IPS-NIHi7 (cell line): ENCODE measurements around the gene DOCK4.
"Not testable (repeated sequence)": the region's sequence is repeated elsewhere in the genome, so short reads cannot be mapped to it uniquely, and the experiment has no call there.

Experiments used
- DNase-seq: peaks from one replicate; pipeline ENCODE4 v3.0.0; 2012; ENCODE audit warnings: mixed read lengths; ENCODE audit errors: extremely low spot score

DOCK4 gene

DNA sequence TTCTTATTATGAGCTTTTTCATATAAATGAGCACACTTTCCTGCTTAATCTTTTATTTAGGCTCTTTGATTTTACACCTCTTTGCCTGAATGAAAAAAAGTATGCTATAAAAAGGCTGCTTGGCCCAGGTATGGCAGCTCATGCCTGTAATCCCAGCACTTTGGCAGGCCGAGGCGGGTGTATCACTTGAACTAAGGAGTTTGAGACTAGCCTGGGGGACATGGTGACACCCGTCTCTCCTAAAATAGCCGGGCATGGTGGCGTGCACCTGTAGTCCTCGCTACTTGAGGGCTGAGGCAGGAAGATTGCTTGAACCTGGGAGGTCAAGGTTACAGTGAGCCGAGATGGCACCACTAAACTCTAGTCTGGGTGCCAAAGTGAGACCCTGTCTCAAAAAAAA is 72.9 kb downstream of the DOCK4 start:
- no peak for DNase-seq

DNA sequence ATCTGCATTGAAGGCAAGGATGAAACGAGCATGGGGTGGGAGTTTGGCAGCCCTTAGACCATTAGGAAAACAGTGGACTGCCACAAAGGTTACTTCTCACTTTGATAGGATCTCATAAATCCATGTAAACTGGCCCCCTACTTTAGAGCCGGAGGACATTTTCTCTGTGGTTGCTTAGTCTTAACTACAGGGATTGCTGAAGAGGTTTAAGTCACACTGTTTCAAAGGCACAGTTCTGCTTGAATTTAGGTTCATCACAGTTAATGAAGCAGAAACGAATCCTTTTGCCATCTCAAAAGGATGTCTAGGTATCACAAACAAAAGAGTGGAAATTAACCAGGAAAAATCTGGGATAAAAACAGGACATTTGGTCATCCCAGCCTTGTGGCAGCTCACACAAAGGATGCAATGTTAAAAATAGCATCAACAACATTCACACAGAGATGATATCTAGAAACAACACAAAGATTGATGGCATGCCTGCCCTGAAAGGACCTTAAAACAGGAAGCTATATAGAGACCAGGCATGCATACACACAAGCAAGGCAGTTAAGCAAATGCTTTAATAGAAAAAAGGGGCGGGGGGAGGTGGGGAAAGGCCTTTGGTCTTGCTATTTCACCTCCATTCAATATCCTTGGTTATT is 74.0 kb downstream of the DOCK4 start:
- DNase-seq: no peak

DNA sequence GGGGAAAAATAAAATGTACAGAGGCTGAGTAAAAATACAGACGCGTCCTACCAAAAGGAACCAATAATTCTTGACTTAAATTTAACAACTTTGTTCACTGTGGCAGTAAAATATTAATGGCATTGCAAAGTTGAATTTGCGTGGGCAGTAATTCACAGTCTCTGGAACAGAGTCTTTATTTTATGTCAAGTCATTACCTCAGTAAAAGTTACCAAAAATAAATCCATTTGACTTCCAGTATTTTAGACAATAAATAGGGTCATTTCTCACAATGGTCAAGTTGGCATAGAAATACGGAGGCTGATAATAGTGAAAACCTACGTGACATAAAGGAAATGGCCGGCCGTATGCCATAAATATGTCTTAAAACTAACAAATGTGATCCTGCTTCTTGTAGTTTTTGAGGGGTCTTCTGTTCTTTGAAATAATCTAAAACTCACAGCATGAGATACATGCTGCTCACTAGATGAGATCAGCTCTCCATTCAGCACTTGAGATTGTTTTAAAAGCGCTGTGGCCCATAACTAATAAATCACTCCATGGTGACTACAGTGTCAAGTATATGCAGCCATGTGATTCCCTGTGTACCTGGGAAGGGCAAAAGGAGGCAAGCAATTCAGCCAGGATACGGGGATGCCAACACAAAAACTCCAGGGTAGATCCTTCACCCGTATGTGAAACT is 75.3 kb downstream of the DOCK4 start:
- no peak for DNase-seq

DNA sequence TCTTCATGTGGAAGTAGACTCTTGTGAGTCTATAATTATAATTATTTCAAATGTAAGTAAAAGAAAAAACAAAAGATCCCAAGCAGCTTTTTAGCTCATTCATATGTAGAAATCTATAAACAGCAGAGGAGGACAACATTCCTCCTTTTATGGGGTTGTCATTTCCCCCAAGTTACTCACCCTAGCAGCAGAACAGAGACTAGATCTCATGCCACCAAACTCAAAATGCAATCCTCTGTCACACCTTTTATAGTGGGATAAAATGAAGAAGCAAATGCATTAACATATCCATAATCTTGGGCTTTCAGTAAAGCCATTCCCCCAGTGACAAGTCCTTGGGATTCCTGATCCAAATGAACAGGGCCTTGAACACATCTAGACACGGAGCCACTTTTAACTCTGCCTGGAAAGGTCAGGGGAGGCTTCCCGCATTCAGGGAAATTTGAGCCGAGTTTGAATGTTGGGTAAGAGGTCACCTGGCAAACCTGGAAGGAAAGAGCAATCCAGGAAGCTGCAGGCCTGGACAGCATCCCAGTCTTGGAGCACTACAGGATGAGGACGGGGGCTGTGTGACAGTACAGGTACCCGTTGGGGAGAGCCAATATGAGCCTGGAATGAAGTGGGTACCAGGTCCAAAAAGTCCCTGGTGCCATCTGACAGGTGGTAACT is 76.4 kb downstream of the DOCK4 start:
- no peak for DNase-seq

DNA sequence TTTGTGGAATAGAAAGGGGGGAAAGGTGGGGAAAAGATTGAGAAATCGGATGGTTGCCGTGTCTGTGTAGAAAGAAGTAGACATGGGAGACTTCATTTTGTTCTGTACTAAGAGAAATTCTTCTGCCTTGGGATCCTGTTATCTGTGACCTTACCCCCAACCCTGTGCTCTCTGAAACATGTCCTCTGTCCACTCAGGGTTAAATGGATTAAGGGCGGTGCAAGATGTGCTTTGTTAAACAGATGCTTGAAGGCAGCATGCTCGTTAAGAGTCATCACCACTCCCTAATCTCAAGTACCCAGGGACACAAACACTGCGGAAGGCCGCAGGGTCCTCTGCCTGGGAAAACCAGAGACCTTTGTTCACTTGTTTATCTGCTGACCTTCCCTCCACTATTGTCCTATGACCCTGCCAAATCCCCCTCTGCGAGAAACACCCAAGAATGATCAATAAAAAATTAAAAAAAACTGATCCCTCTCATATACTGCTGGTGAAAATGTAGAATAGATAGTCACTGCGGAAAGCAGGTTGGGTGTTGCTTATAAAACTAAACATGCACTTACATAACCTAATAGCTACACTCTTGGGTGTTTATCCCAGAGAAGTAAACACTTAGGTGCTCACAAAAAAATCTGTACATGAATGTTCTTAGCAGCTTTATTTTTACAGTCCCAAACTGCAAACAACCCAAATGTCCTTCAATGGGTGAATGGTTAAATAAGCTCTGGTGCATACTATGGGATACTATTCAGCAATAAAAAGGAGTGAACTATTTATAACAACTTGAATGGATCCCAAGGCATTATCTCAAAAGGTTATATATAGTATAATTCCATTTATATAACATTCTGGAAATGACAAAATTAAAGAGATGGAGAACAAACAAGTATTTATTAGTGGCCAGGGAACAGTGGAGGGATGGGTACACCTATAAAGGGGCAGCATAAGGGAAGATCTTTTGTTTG is 77.5 kb downstream of the DOCK4 start:
- DNase-seq: not testable (repeated sequence)

DNA sequence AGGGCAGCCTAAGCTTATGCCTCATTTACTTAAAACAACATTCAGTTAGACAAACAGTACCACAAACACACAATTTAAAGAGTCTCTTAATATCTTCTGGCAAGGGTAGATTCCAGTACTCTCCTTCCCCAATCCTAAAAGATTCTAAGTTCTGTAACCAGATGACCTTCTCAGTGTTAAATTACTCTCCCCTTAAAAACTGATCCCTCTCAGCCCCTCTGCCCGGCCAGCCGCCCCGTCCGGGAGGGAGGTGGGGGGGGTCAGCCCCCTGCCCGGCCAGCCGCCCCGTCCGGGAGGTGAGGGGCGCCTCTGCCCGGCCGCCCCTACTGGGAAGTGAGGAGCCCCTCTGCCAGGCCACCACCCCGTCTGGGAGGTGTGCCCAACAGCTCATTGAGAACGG is 78.2 kb downstream of the DOCK4 start:
- not testable (repeated sequence) for DNase-seq

DNA sequence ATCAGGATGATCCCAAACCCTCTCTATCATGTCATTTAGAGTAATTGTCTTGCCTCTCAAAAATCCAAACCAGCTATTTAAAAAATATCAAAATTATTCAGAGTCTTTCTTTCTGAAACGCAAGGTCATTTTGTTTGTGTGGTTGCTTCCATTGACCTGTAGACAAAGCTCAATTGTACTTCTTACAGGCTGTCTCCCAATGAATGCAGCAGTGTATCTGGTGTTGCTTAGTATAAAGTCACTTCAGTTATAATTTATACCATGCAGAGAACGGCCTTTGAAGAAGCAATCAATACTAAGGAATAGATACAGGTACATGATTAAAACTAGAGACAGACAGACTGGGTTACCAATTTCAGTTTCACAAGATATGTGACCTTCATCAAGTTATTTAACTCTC is 80.9 kb downstream of the DOCK4 start:
- no peak for DNase-seq

DNA sequence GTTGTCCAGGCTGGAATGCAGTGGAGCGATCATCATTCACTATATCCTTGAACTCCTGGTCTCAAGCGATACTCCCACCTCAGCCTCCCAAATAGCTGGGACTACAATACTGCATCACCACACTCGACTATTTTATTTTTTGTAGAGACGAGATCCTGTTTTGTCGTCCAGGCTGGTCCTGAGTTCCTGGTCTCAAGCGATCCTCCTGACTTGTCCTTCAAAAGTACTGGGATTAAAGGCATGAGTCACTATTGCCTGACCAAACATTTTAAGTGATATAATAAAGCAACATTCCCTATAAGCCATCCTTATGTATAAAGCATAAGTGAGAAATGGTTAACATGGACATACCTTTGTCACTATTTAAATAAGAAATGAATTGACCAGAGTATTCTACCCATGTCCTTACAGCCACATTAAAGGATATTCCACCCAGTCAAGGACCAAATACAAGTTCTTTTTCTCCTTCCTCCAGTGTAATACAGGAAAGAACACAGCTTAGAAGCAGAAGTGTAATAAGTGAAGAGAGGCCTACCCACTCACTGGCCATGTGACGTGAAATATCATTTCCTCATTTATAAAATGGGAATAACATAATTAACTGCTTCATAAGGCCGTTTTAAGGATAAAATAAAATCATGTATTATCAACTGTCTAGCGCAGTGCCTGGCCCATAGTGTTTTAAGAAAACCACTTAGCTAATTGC is 82.0 kb downstream of the DOCK4 start:
- no peak for DNase-seq

DNA sequence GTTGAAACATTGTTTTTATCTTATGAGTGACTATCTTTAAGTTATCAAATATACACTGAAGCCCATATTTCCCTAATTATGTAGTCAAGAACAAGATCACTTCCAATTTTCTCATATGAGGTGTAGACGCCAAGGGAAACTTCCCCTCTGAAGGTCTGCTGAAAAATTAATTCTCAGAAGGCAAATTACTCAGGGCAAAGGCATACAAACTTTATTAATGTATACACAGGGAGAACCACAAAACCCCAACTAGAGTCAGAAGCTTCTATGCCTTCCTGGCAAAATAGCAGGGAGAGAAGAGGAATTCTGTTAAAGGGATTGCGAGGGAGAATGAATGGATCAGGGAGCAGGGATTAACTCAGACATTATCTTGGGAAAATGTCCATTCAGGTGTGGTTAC is 83.4 kb downstream of the DOCK4 start:
- no peak for DNase-seq

DNA sequence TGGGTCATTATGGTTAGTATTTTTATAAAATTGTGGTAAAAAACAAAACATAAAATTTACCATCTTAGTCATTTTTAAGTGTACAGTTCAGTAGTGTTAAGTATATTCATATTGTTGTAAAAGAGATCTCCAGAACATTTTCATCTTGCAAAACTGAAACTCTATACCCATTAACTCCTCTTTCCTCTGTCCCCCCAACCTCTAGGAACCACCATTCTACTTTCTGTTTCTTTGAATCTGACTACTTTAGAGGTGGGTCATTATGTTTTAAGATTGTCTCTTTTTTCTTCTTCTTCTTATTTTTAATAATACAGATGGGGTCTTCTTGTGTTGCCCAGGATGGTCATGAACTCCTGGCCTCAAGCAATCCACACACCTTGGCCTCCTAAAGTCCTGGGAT is 84.1 kb downstream of the DOCK4 start:
- DNase-seq: no peak

DNA sequence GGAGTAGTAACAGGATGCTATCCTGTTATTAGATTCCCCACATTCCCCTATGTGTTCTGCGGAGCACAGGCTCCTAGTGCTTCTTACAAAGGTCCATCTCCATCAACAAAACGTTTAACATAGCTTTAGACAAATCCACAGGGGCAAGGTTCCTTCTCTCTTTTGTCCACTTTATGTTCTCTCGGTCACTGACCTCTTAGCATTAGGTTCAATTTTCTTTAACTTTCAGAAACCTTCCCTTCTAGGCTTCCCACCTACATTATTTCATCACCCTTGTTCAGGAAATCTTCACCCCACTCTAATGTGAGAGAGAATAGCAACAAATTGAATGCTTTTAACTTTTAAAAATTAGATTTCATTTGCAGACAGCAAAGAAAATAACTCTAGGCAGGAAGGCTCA is 84.9 kb downstream of the DOCK4 start:
- no peak for DNase-seq

DNA sequence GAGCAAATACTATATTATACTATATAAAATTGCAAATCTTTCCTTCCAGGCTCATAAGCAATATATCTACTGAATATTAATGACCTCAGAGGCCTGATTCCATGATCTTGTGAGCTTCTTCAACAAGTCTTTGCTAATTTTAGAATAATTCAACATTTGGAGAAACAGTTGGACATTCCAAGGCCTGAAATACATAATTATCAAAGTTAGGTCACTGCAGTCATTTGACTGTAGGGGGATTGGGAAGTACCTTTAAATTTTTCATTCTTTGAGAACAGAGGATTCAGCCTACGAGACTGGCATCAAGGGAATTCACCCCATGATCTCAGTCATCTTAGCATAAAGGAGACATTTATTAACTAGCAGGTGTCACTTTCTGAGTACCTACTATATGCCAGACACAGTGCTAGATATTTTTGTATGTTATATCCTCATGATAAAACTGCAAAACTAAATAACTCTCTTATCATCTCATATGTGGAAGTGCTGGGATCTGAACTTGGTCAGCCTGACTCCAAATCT is 85.4 kb downstream of the DOCK4 start:
- DNase-seq: no peak

DNA sequence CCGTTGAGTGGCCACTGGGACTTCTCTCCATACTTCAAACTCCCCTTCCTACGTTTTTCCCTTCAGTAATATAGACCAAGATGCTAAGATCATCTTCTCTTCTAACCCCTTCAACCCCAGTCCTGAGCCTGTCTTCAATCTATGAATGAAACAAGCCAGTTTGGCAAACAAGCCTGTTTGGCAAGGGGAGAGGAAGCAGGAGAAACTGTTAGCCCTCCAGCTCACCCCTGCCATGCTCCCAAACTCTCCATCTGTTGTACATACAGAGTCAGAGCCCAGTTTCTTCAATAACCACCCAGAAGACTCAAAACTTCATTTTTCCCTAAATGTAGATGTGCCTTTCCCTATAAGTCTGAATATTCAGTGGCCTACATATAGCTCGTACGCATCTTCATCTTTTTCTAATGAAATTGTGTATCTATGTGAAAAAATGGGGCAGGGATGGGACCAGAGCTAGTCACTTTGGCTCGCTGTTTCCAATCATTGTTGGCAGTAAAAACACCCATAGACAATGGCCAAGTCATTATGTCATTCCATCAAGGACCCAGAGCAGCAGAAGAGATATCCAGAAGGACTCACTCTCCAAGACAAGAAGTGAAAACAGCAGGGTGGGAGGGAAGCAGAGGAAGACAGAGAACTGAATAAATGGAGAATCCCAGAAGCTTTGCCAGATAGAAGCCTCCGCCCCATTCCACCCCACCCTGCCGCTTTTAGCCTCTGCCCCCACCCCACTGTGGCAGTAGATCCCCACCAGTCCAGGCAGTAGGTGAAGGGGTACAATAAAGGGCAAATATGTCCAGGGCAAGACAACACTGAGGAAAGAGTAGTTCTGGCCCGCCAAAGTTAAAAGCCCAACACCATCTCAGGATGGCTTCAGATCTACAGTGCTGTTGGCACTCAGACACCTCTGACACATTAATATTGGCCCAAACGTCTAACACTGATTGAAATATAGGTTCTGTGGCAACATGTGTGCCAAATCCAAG is 87.3 kb downstream of the DOCK4 start:
- no peak for DNase-seq

DNA sequence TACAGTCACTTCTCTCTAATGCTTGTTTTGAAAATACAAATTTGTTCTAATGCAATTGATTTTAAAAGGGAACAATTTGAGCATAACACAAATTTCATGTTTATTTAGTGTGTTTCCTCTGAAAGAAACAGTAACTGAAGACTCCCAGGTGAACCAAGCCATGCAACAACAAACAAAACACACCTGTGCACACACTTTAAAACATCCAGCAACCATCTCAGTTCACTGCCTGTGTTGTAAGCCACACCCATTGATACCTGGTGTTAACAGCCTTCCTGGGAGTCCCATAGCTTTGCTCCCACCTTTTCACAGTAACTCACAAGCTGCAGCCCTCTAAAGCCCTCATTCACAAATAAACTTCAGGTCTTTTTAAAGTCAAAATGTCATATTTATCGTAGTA is 89.3 kb downstream of the DOCK4 start:
- no peak for DNase-seq

DNA sequence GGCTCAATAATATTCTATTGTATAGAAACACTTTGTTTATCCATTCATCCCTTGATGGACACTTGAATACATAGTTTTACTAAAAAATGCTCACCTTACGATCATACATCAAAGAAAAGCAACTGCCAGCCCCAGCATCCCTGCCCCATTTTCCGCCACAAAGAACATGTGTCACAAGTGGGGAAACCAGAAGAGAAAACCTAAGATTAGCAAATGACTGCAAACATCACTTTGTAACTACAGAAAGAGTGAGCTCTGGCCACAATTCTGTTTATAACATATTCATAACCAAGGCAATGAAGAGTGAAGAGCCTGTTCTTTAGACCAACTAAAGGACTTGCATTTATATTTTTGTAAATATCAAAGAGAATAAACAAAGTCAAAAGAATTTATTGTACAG is 89.8 kb downstream of the DOCK4 start:
- DNase-seq: no peak

DNA sequence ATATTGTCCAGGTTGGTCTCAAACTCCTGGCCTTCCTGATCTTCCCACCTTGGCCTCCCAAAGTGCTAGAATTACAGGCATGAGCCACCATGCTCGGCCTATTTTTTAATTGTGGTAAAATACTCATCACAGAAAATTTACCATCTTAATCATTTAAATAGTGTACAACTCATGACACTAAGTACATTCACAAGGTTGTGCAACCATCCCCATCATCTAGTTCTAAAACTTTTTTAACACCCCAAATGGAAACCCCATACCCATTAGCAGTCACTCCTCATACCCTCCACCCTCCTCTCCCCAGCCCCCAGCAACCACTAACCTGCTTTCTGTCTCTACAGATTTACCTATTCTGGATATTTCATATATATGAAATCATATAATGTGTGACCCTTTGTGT is 90.3 kb downstream of the DOCK4 start:
- DNase-seq: no peak

DNA sequence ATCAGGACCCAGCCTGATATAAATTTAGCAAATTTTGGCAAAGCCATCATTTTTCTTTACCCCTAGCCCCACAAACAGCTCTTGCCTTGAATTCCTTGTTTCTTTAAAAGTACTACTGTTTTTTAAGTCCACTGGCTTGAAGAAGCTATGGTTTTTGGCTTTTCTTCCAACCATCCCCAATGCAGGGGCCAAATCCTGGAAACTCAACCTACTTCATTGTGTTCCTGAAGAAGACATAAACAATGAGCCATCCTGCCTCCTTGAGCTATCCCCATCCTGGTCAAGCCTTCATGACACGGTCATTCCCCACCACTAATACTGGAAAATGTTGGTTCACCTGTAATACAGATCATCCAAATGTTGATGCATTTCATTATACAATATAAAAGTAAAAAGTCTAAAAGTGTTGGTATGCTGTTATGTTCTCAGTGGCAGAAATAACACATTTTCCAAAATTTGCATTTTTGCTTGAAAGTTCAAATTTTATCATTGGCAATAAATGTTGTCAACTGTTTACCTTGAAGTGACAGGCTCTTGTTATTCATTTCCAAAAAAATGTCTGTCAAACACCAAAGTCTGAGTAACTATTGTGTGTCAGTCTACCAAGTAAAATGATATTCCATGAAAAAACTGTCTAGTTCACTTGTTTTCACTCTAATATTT is 92.2 kb downstream of the DOCK4 start:
- DNase-seq: no peak

DNA sequence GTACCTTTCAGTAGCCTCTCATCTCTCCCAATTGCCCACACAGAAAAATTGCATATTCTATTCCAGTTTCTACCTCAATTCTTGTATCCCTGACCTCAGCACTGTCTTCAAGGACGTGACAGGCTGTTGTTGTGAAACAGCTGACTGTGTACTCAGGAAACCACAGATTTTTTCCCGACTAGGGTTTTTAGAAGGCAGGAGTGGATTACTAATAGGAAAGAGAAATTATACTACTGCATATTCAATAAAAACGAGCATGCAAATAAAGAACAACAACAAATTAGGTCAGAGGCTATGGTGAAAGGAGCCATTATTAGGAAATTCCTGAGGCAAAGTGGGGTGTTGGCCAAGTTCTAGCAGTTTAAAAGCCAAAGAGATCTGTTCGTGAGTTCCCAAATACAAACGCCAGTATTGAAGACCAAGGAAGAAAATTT is 93.4 kb downstream of the DOCK4 start:
- no peak for DNase-seq

DNA sequence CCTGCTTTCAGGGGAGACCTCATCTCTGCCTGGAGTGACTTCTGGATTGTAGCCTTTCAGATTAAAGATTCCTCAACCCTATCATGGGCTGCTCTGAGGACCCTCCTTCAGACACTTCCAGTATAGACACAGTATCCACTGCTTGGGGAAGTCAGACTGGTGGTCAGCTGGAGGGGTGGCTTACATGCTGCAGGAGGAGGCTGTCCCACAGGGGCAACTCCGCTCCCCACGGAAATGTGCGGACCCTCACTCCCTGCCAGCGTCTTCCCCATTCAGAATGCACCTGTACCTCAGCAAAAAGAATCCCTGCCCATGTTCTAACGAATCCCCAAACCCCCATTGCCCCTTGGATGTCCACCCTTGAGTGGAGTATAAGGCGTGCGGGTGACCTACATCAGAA is 95.5 kb downstream of the DOCK4 start:
- no peak for DNase-seq
